Sigmoid colon (tissue), 4 donors: Measurements from ENCODE around the gene DUXA.
"Not testable (repeated sequence)": the region's sequence is repeated elsewhere in the genome, so short reads cannot be mapped to it uniquely, and the experiment has no call there.

Experiments used
- CTCF ChIP-seq, 4 experiments: fragments of 450-650 bp in 3 of 4; fragments of 200-600 bp in 1 of 4; IDR thresholded peaks; one replicate each; pipeline ENCODE4 v1.5.1; 2016 to 2019; ENCODE audit warnings: antibody characterized with exemption in 4 of 4, mild to moderate bottlenecking in 3 of 4, moderate library complexity in 2 of 4
- POLR2AphosphoS5 ChIP-seq, 4 donors: sonication (generic); formaldehyde crosslinking; IDR thresholded peaks; one replicate each; pipeline ENCODE4 v1.6.1; 2017; ENCODE audit warnings: antibody characterized with exemption in 4 of 4

- not testable (repeated sequence) for TF ChIP-seq CTCF, POLR2AphosphoS5 (IDR thresholded peaks at IDR 0.05)
Measured at GRCh38 chr19:57197874-57198273, 30.6 kb upstream of the DUXA start.
